Measurements from ENCODE around the gene MRPL53. TPM values are rescaled to one million over a fixed set of nuclear protein-coding genes. Genes with fewer than 3 reads are reported as not detected.
"Not testable (repeated sequence)": the region's sequence is repeated elsewhere in the genome, so short reads cannot be mapped to it uniquely, and the experiment has no call there.

MRPL53 gene
- total and polyA plus RNA-seq, 7 experiments from 2014 or later = 45.7 to 175 (median 105) TPM

DNA sequence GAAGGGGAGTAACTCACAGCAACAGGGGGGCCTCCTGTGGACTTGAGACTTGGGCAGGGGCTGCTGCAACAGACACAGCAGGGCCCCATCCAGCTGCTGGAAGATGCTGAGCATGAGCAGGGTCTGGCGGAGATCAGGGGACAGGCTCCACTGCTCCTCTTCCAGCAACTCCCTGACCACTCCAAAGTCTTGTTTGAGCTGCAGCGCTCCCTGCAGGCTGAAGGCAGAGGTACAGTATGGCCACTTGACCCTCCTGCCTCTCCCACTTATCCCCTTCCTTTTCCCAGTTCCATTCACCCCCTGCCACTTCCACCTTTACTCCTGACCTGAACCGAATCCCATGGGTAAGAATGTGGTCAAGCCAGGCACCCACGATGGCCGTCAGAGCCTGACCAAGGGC, 2.4 kb upstream of the MRPL53 start:
- intact Hi-C loops (cut with micrococcal nuclease) = no loop called here
- H3K27ac ChIP-seq (ENCODE audit: low read depth, low read length) = no peak overlapping the region
- H3K4me3 Mint-ChIP-seq = no peak overlapping the region
- ATAC-seq (no peak), DNase-seq (no peak)
- H3K4me1 ChIP-seq (ENCODE audit: control insufficient read depth in 2 of 2, insufficient read depth in 2 of 2, low read length in 2 of 2) = peaks cover 14 to 19% of the 10 kb centered on the region in 2 donors
- peaks cover 12 to 40% (median 31%) of the 10 kb centered on the region in 7 donors for H3K4me1 Mint-ChIP-seq
- H3K27ac Mint-ChIP-seq = peak overlapping the region in 1 of 9 donors; percentile 14
- ChIA-PET POLR2A (interaction anchor here (1.7 to 6.6 kb wide), 2 partner anchors 7 to 17 kb away, joined by 12 to 177 read pairs; partner anchors contain the start of genes CCDC142, INO80B, TTC31 and WBP1), CTCF (interaction anchor here (0.8 to 1.6 kb wide), 3 partner anchors 17 to 20 kb away, joined by 3 to 4 read pairs (median 3); partner anchors contain the start of genes INO80B and WBP1)
- H3K9me3 Mint-ChIP-seq = peaks cover 0 to 7% (median 0%) of the 10 kb centered on the region in 11 donors
- H3K27me3 Mint-ChIP-seq = no peaks in the 10 kb centered on the region
- no peaks in the 10 kb centered on the region for H3K9me3 ChIP-seq (ENCODE audit: control insufficient read depth in 2 of 3, low read length in 3 of 3)
- no peaks in the 10 kb centered on the region for H3K27me3 ChIP-seq (ENCODE audit: control insufficient read depth in 2 of 2, insufficient read depth in 2 of 2, low read length in 2 of 2)
- H3K36me3 Mint-ChIP-seq = peaks cover 0 to 32% (median 9%) of the 10 kb centered on the region in 5 donors
- H3K4me3 ChIP-seq (ENCODE audit: low read length) = no peak overlapping the region
- H3K36me3 ChIP-seq (ENCODE audit: control insufficient read depth in 2 of 3, insufficient read depth in 3 of 3, low read length in 3 of 3) = peaks cover 0 to 18% (median 4%) of the 10 kb centered on the region in 3 experiments

DNA sequence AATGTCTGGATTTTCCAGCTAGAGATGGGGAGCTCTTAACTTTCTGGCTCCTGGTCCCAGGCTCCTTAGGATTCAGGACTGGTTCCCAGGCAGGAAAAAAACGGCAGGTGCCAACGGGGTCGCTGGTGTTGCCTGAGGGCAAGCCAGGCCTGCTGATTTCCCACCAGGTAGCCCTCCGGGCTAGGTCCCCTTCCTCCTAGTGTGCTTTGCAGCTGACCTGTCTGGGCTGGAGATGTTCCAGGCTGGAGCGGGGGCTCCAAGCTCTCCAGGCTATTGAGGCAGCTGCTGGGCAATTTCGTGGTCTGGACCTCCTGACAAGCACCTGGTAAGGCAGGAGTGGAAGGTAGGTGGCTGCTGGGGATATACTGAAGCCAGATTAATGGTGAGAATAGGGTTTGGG, 2.0 kb upstream of the MRPL53 start:
- Mint-ChIP-seq H3K36me3 (peaks cover 0 to 28% (median 9%) of the 10 kb centered on the region in 5 donors), H3K27ac (peak overlapping the region in 2 of 9 donors; percentile 14 to 38)
- POLR2A ChIA-PET = interaction anchor here (1.3 to 6.6 kb wide), 3 partner anchors 8 to 61 kb away, joined by 5 to 177 read pairs (median 12); partner anchors contain the start of genes CCDC142, INO80B, TTC31 and WBP1

DNA sequence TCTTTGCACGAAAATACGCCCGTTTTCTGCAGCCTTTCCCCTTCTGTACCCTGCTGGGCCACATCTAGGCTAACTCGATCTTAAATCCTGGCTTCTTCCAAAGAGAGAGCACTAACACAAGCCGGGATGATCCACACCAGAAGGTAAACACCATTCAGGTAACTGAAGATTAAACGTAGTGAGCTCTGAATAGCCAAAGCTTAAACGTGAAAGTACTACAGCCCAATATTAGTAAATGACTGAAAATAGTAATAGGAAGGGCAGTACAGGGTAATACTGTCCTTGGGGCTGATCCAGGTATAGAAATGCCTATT, 422 bp upstream of the MRPL53 start:
- ChIA-PET CTCF (interaction anchor here (1.0 to 2.2 kb wide), 5 partner anchors 9 to 116 kb away, joined by 3 to 15 read pairs (median 5); partner anchors contain the start of genes CCDC142, INO80B and TTC31), POLR2A (interaction anchor here (0.7 to 6.6 kb wide), 12 partner anchors 9 to 114 kb away, joined by 3 to 177 read pairs (median 4); partner anchors contain the start of genes CCDC142, INO80B, PCGF1 and TTC31)
- Mint-ChIP-seq H3K9me3 (peaks cover 0 to 7% (median 0%) of the 10 kb centered on the region in 11 donors), H3K4me3 (peak overlapping the region; percentile 88 to 99 (median 98)), H3K4me1 (peaks cover 12 to 35% (median 29%) of the 10 kb centered on the region in 7 donors), H3K27me3 (no peaks in the 10 kb centered on the region), H3K27ac (peak overlapping the region; percentile 94 to 99 (median 98)), H3K36me3 (peaks cover 0 to 28% (median 9%) of the 10 kb centered on the region in 5 donors)
- Histone ChIP-seq H3K4me1 (ENCODE audit: control insufficient read depth in 2 of 2, insufficient read depth in 2 of 2, low read length in 2 of 2) (peaks cover 14 to 19% of the 10 kb centered on the region in 2 donors), H3K9me3 (ENCODE audit: control insufficient read depth in 2 of 3, low read length in 3 of 3) (no peaks in the 10 kb centered on the region), H3K27me3 (ENCODE audit: control insufficient read depth in 2 of 2, insufficient read depth in 2 of 2, low read length in 2 of 2) (no peaks in the 10 kb centered on the region), H3K27ac (ENCODE audit: low read depth, low read length) (peak overlapping the region; percentile 91), H3K4me3 (ENCODE audit: low read length) (peak overlapping the region; percentile 89), H3K36me3 (ENCODE audit: control insufficient read depth in 2 of 3, insufficient read depth in 3 of 3, low read length in 3 of 3) (peaks cover 0 to 14% (median 4%) of the 10 kb centered on the region in 3 experiments)
- intact Hi-C loops (cut with micrococcal nuclease) = loop anchor here (1.0 kb wide), 7 partner anchors 9 to 114 kb away; partner anchors contain the start of genes AUP1 (in 2 of the 2), HTRA2 (in 2 of the 2), TTC31 (in 2 of the 2) and WBP1 (in 2 of the 2)
- ATAC-seq (no peak), DNase-seq (no peak)

More for the DNA sequence above, 2.0 kb upstream of the MRPL53 start:
- Mint-ChIP-seq H3K4me1 (peaks cover 12 to 40% (median 33%) of the 10 kb centered on the region in 7 donors), H3K9me3 (peaks cover 0 to 7% (median 0%) of the 10 kb centered on the region in 11 donors), H3K4me3 (peak overlapping the region in 2 of 10 donors; percentile 48 to 88), H3K27me3 (no peaks in the 10 kb centered on the region)
- peaks cover 14 to 19% of the 10 kb centered on the region in 2 donors for H3K4me1 ChIP-seq (ENCODE audit: control insufficient read depth in 2 of 2, insufficient read depth in 2 of 2, low read length in 2 of 2)
- no peak for DNase-seq
- H3K4me3 ChIP-seq (ENCODE audit: low read length) = no peak overlapping the region
- no peaks in the 10 kb centered on the region for H3K9me3 ChIP-seq (ENCODE audit: control insufficient read depth in 2 of 3, low read length in 3 of 3)
- peaks cover 0 to 14% (median 4%) of the 10 kb centered on the region in 3 experiments for H3K36me3 ChIP-seq (ENCODE audit: control insufficient read depth in 2 of 3, insufficient read depth in 3 of 3, low read length in 3 of 3)
- H3K27ac ChIP-seq (ENCODE audit: low read depth, low read length) = no peak overlapping the region
- intact Hi-C loops (cut with micrococcal nuclease) = no loop called here
- no peaks in the 10 kb centered on the region for H3K27me3 ChIP-seq (ENCODE audit: control insufficient read depth in 2 of 2, insufficient read depth in 2 of 2, low read length in 2 of 2)
- CTCF ChIA-PET = interaction anchor here (0.8 to 1.6 kb wide), 3 partner anchors 16 to 19 kb away, joined by 3 to 4 read pairs (median 3); partner anchors contain the start of genes INO80B and WBP1
- no peak for ATAC-seq

DNA sequence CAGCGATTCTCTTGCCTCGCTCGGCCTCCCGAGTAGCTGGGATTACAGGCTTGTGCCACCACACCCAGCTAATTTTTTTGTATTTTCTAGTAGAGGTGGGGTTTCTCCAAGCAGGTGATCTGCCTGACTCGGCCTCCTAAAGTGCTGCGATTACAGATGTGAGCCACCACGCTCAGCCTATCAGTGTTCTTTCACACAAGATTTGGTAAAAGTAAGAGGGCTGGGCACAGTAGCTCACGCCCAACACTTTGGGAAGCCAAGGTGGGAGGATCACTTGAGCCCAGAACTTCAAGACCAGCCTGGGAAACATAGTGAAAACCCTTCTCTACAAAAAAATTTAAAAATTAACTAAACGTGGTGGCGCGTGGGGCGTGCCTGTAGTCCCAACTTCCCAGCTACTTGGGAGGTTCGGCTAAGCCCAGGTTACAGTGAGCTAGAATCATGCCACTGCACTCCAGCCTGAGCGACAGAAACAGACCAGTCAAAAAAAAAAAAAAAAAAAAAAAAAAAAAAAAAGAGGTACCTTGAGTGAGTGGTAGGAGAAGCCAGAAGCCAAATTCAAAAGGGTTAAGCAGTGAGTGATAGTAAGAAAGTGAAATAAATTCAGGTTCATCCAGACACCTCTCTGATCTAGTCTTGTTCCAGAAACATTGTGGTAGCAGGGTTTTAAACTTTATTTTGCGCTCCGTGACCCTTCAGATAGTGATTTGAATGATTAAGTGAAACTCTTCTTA, 981 bp downstream of the MRPL53 start:
- peak overlapping the region; percentile 94 to 99 (median 98) for H3K27ac Mint-ChIP-seq
- ATAC-seq = no peak
- DNase-seq = no peak
- peaks cover 0 to 7% (median 0%) of the 10 kb centered on the region in 11 donors for H3K9me3 Mint-ChIP-seq
- peaks cover 0 to 24% (median 9%) of the 10 kb centered on the region in 5 donors for H3K36me3 Mint-ChIP-seq
- peaks cover 9 to 32% (median 29%) of the 10 kb centered on the region in 7 donors for H3K4me1 Mint-ChIP-seq
- H3K27me3 ChIP-seq (ENCODE audit: control insufficient read depth in 2 of 2, insufficient read depth in 2 of 2, low read length in 2 of 2) = no peaks in the 10 kb centered on the region
- peaks cover 0 to 14% (median 4%) of the 10 kb centered on the region in 3 experiments for H3K36me3 ChIP-seq (ENCODE audit: control insufficient read depth in 2 of 3, insufficient read depth in 3 of 3, low read length in 3 of 3)
- intact Hi-C loops (cut with micrococcal nuclease) = loop anchor here (1.0 kb wide), 7 partner anchors 7 to 116 kb away; partner anchors contain the start of genes AUP1 (in 2 of the 2), HTRA2 (in 2 of the 2), TTC31 (in 2 of the 2) and WBP1 (in 2 of the 2)
- peak overlapping the region; percentile 89 for H3K4me3 ChIP-seq (ENCODE audit: low read length)
- H3K4me3 Mint-ChIP-seq = peak overlapping the region; percentile 88 to 99 (median 98)
- POLR2A ChIA-PET = interaction anchor here (0.9 to 6.6 kb wide), 3 partner anchors 11 to 56 kb away, joined by 3 to 177 read pairs (median 80); partner anchors contain the start of genes CCDC142, INO80B, TTC31 and WBP1
- CTCF ChIA-PET = no interaction called here
- no peaks in the 10 kb centered on the region for H3K27me3 Mint-ChIP-seq
- H3K27ac ChIP-seq (ENCODE audit: low read depth, low read length) = peak overlapping the region; percentile 91
- no peaks in the 10 kb centered on the region for H3K9me3 ChIP-seq (ENCODE audit: control insufficient read depth in 2 of 3, low read length in 3 of 3)
- peaks cover 14 to 19% of the 10 kb centered on the region in 2 donors for H3K4me1 ChIP-seq (ENCODE audit: control insufficient read depth in 2 of 2, insufficient read depth in 2 of 2, low read length in 2 of 2)

DNA sequence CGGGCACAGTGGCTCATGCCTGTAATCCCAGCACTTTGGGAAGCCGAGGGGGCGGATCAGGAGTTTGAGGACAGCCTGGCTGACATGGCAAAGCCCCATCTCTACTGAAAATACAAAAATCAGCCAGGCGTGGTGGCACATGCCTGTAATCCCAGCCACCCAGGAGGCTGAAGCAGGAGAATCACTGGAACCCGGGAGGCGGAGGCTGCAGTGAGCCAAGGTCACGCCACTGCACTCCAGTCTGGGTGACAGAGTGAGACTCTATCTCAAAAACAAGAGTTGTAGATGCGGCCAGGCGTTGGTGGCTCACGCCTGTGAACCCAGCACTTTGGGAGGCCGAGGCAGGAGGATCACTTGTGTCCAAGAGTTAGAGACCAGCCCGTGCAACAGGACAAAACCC, 1.7 kb downstream of the MRPL53 start:
- H3K4me3 ChIP-seq (ENCODE audit: low read length); intact Hi-C loops (cut with micrococcal nuclease); H3K27me3 Mint-ChIP-seq; ATAC-seq; H3K9me3 ChIP-seq (ENCODE audit: control insufficient read depth in 2 of 3, low read length in 3 of 3); H3K27me3 ChIP-seq (ENCODE audit: control insufficient read depth in 2 of 2, insufficient read depth in 2 of 2, low read length in 2 of 2); CTCF ChIA-PET; H3K9me3 Mint-ChIP-seq; DNase-seq: not testable (repeated sequence)
- Histone ChIP-seq H3K36me3 (ENCODE audit: control insufficient read depth in 2 of 3, insufficient read depth in 3 of 3, low read length in 3 of 3) (peaks cover 0 to 14% (median 4%) of the 10 kb centered on the region in 3 experiments), H3K4me1 (ENCODE audit: control insufficient read depth in 2 of 2, insufficient read depth in 2 of 2, low read length in 2 of 2) (peaks cover 14 to 19% of the 10 kb centered on the region in 2 donors), H3K27ac (ENCODE audit: low read depth, low read length) (peak overlapping the region; percentile 91)
- POLR2A ChIA-PET = interaction anchor here (0.9 to 6.6 kb wide), 3 partner anchors 11 to 55 kb away, joined by 3 to 177 read pairs (median 80); partner anchors contain the start of genes CCDC142, INO80B, TTC31 and WBP1
- Mint-ChIP-seq H3K36me3 (peaks cover 0 to 23% (median 9%) of the 10 kb centered on the region in 5 donors), H3K27ac (peak overlapping the region; percentile 55 to 91 (median 84)), H3K4me3 (peak overlapping the region; percentile 12 to 81 (median 70)), H3K4me1 (peaks cover 14 to 37% (median 33%) of the 10 kb centered on the region in 7 donors)

DNA sequence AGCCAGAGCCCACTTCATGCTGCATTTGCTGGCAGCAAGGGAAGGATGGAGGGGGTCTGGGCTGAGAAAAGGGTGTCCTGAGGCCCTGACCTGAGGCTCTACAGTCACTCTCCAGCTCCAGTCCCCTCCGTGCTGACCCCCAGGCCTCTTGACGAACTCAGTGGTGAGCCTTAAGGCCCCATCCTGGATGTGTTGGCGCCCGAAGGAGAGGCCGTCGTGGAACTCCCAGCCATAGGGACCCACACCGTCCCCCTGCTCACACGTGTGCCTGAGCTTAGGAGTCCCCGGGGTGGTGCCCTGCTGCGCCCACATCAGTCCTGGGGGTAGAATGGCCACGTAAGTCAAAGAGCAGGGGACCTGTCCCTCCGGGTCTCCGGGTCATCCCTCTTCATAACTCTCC, 8.1 kb downstream of the MRPL53 start:
- DNase-seq = no peak
- H3K4me1 Mint-ChIP-seq = peaks cover 4 to 40% (median 29%) of the 10 kb centered on the region in 7 donors
- intact Hi-C loops (cut with micrococcal nuclease) = loop anchor here in 1 of 2 donors (1.0 kb wide), 1 partner anchor 8 kb away; the partner anchor contains the start of gene MRPL53
- POLR2A ChIA-PET = interaction anchor here (0.8 to 6.5 kb wide), 6 partner anchors 7 to 62 kb away, joined by 4 to 64 read pairs (median 8); partner anchors contain the start of genes CCDC142, DQX1, INO80B and MRPL53
- no peaks in the 10 kb centered on the region for H3K27me3 Mint-ChIP-seq
- Histone ChIP-seq H3K27me3 (ENCODE audit: control insufficient read depth in 2 of 2, insufficient read depth in 2 of 2, low read length in 2 of 2) (no peaks in the 10 kb centered on the region), H3K4me3 (ENCODE audit: low read length) (peak overlapping the region; percentile 96), H3K4me1 (ENCODE audit: control insufficient read depth in 2 of 2, insufficient read depth in 2 of 2, low read length in 2 of 2) (peaks cover 9 to 10% of the 10 kb centered on the region in 2 donors), H3K27ac (ENCODE audit: low read depth, low read length) (peak overlapping the region; percentile 98), H3K9me3 (ENCODE audit: control insufficient read depth in 2 of 3, low read length in 3 of 3) (no peaks in the 10 kb centered on the region), H3K36me3 (ENCODE audit: control insufficient read depth in 2 of 3, insufficient read depth in 3 of 3, low read length in 3 of 3) (peaks cover 0 to 29% (median 0%) of the 10 kb centered on the region in 3 experiments)
- no peak for ATAC-seq
- peak overlapping the region; percentile 72 to 100 (median 96) for H3K4me3 Mint-ChIP-seq
- no peaks in the 10 kb centered on the region for H3K9me3 Mint-ChIP-seq
- CTCF ChIA-PET = interaction anchor here (0.6 kb wide), 1 partner anchor 12 kb away, joined by 4 read pairs; no protein-coding TSS in a partner anchor
- peak overlapping the region; percentile 21 to 97 (median 88) for H3K27ac Mint-ChIP-seq
- H3K36me3 Mint-ChIP-seq = peaks cover 0 to 9% (median 0%) of the 10 kb centered on the region in 5 donors
